DND-41 (cell line): Measurements from ENCODE around the gene APLF.

ENCODE experiments used
- CTCF ChIP-seq: IDR thresholded peaks from 2 replicates; pipeline ENCODE4 v1.5.1; 2012; ENCODE audit warnings: borderline replicate concordance, low read length, moderate library complexity, mild to moderate bottlenecking; ENCODE audit not compliant: poor library complexity, severe bottlenecking; ENCODE audit errors: extremely low read depth
- EZH2 ChIP-seq: IDR thresholded peaks from 3 replicates; pipeline ENCODE4 v1.6.1; 2012; ENCODE audit warnings: borderline replicate concordance, low read depth, mild to moderate bottlenecking, moderate library complexity, low read length, inconsistent platforms; ENCODE audit not compliant: severe bottlenecking

- TF ChIP-seq EZH2 (no peak), CTCF (no peak)
These were observed 41.9 kb upstream of the APLF start for GRCh38 chr2:68425503-68425902.
